Retinal pigment epithelial cell (primary cell): ENCODE results near the gene ARHGEF16.

Source experiments
- DNase-seq: peaks from one replicate; pipeline ENCODE4 v3.0.0-alpha.2; 2010; ENCODE audit warnings: low read depth
- H3K4me3 ChIP-seq: 2 replicates; pipeline ENCODE4 v1.5.1; 2011; ENCODE audit warnings: mild to moderate bottlenecking, low read length, control low read depth, moderate library complexity
- TF ChIP-seq, protein P1 (sequence below): conservative IDR thresholded peaks from 2 replicates; pipeline ENCODE4 v1.5.1; 2011; ENCODE audit warnings: low read depth, low read length, control low read depth, inconsistent platforms

ARHGEF16 gene

DNA sequence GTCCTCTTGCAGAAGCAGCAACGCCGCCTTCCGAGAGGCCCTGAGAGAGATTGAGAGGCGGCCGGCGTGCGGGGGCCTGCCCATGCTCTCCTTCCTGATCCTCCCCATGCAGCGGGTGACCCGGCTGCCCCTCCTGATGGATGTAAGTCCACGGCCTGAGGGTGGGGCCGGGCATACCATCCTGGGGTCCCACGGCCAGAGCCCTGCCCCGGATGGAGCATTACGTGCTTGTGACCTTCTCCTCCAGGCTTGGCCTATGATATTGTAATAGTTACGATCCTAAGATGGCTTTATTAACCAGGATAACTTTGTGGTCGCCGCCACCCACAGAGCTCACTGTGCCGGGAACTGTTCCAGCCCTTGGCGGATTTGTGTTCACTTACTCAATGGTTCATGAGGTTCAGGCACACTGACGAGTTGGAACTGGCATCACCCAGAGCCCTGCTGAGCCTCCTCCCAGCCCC is 18.9 kb downstream of the ARHGEF16 start:
- H3K4me3 ChIP-seq = no peak overlapping the region
- TF ChIP-seq, protein P1, sequence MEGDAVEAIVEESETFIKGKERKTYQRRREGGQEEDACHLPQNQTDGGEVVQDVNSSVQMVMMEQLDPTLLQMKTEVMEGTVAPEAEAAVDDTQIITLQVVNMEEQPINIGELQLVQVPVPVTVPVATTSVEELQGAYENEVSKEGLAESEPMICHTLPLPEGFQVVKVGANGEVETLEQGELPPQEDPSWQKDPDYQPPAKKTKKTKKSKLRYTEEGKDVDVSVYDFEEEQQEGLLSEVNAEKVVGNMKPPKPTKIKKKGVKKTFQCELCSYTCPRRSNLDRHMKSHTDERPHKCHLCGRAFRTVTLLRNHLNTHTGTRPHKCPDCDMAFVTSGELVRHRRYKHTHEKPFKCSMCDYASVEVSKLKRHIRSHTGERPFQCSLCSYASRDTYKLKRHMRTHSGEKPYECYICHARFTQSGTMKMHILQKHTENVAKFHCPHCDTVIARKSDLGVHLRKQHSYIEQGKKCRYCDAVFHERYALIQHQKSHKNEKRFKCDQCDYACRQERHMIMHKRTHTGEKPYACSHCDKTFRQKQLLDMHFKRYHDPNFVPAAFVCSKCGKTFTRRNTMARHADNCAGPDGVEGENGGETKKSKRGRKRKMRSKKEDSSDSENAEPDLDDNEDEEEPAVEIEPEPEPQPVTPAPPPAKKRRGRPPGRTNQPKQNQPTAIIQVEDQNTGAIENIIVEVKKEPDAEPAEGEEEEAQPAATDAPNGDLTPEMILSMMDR = no peak
- DNase-seq = peak; percentile 71

DNA sequence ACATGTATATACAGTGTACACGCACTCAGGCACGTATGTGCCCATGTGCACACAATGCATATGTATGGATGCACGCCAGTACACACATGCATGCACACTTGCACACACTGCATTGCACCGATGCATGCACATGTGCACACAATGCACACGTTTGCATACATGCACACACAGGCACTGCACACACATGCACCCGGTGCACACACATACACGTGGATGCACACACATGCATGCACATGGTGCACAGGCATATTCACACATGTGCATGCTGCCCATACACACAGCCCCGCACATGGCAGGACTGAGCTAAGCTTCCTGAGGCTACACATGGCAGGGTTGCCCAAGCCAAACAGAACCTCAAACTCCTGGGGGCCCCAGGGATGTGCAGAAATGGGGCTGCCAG is 19.6 kb downstream of the ARHGEF16 start:
- no peak for DNase-seq
- TF ChIP-seq, protein P1 = no peak
- H3K4me3 ChIP-seq = no peak overlapping the region

DNA sequence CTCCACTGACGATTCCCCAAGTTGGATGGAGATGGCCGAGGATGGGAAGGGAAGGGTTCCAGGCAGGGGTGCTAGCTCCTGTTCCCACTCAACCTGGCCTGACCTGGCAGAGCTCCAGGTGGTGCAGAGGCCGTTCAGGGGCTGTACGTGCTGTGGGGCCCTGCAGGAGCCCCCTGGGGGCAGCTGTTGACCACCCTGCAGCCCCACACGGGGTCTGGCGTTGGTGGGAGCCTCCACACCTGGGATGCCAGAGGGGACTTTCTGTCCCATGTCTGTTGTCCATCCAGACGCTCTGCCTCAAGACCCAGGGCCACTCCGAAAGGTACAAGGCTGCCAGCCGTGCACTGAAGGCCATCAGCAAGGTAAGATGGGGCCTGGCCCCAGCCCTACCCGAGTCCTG is 20.0 kb downstream of the ARHGEF16 start:
- no peak for DNase-seq
- TF ChIP-seq, protein P1 = no peak
- H3K4me3 ChIP-seq = no peak overlapping the region

DNA sequence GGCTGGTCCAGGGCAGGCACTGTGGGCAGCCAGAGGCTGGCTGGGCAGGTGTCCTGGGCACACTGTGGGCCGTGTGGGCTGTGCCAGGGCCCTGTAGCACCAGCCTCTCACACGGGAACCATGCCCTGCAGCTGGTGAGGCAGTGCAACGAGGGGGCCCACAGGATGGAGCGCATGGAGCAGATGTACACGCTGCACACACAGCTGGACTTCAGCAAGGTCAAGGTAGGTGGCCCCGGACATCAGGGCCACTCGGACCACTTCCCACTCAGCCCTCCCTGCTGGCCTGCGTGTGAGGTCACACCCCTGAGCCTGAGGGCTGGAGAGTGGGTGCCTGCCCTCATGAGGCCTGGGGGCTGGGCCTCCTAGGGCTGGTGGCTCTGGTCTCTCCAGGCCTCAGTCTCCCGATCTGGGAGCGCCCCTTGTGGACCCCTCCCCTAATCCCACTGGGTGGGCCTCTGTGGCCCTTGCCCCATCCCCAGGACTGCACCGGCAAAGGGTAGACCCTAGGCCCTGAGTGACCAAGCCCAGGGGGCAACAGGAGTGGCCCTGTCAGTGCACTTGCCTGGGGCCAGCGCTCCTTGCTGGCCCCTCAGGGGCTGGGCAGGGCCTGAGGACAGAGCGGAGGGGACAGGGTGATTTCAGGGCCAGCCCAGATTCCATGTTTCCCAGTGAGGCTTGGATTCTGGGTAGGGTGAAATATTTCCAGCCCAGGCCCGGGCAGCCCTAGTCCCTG is 21.5 kb downstream of the ARHGEF16 start:
- TF ChIP-seq, protein P1 = no peak
- no peak for DNase-seq
- no peak overlapping the region for H3K4me3 ChIP-seq

DNA sequence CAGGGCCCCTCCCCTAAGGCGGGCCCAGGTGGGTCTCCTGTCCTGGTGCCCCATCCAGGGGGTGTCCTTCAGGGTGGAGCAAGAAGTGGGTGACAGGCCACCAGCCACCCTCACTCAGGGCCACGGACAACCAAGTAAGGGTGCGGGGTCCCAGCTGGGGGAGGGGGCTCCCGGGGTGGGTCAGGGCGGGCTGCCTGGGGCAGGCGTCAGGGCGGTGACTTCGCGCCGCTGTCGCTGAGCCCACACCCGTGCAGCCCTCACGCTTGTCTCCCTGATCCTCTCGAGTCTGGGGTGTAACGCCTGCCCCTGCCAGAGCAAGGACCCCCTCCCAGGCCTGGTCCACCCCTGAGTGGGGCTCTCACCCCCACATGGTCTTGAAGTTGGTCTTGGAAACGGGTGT is 22.2 kb downstream of the ARHGEF16 start:
- DNase-seq = no peak
- no peak overlapping the region for H3K4me3 ChIP-seq
- TF ChIP-seq, protein P1 = no peak

DNA sequence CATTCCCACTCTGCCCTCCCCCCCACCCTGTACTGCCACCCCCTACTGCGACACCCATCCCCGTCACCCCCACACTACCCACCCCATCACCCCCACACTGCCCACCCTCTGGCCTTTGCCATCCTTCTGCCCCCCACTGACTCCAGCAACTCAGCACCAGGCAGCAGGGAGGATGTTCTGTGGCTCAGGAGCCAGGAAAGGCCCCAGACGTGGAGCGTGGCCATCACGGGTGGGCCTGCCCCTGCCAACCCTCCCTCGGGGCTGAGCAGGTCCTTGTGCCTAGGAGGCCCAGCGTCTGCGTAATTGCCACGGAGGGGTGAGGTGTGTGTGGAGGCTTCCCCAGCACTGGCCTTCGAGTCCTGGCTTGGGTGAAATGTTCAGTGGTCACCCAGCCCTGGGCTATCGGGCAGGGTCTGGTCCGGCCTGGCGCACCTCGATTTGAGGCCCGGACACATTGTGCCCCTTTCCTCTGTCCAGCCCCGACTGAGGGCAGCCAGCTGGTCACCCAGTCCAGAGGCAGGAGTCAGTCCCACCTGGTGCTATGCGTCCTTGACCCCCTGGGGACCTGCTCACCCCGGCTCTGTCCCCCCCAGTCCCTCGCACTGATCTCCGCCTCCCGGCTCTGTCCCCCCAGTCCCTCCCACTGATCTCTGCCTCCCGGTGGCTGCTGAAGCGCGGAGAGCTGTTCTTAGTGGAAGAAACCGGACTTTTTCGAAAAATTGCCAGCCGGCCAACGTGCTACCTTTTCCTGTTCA is 23.0 kb downstream of the ARHGEF16 start:
- DNase-seq = no peak
- H3K4me3 ChIP-seq = no peak overlapping the region
- TF ChIP-seq, protein P1 = no peak
